Measurements from ENCODE around the gene RBP3. TPM values are rescaled to one million over a fixed set of nuclear protein-coding genes. Genes with fewer than 3 reads are reported as not detected.

The RBP3 gene
- total RNA-seq, 1 donor from 2014 or later: not detected

- Mint-ChIP-seq H3K9me3 (no peaks in the 10 kb centered on the region), H3K36me3 (ENCODE audit: low read depth) (no peaks in the 10 kb centered on the region), H3K27me3 (peaks cover 31% of the 10 kb centered on the region), H3K4me1 (peaks cover 4% of the 10 kb centered on the region), H3K4me3 (no peak overlapping the region), H3K27ac (no peak overlapping the region)
- CTCF ChIA-PET: no interaction called here
- POLR2A ChIA-PET: no interaction called here
- ATAC-seq (ENCODE audit: low read depth): no peak
- no peak for TF ChIP-seq CTCF (IDR thresholded peaks at IDR 0.05)
- no peak for DNase-seq
- intact Hi-C loops (cut with micrococcal nuclease): no loop called here
Measured at GRCh38 chr10:47303105-47303504, 45.1 kb upstream of the RBP3 start.

- ChIA-PET POLR2A (no interaction called here), CTCF (no interaction called here)
- DNase-seq (no peak), ATAC-seq (ENCODE audit: low read depth) (no peak)
- H3K36me3 Mint-ChIP-seq (ENCODE audit: low read depth): no peaks in the 10 kb centered on the region
- H3K27me3 Mint-ChIP-seq: peaks cover 26% of the 10 kb centered on the region
- no peaks in the 10 kb centered on the region for H3K9me3 Mint-ChIP-seq
- no peak for TF ChIP-seq CTCF (IDR thresholded peaks at IDR 0.05)
- H3K27ac Mint-ChIP-seq: no peak overlapping the region
- peaks cover 4% of the 10 kb centered on the region for H3K4me1 Mint-ChIP-seq
- no peak overlapping the region for H3K4me3 Mint-ChIP-seq
- intact Hi-C loops (cut with micrococcal nuclease): no loop called here
Measured at GRCh38 chr10:47303866-47304265, 44.3 kb upstream of the RBP3 start.

GRCh38 chr10:47305566-47305965 is 42.6 kb upstream of the RBP3 start:
- TF ChIP-seq CTCF (IDR thresholded peaks at IDR 0.05): no peak
- Mint-ChIP-seq H3K27ac (no peak overlapping the region), H3K36me3 (ENCODE audit: low read depth) (no peaks in the 10 kb centered on the region), H3K9me3 (no peaks in the 10 kb centered on the region), H3K27me3 (peaks cover 19% of the 10 kb centered on the region), H3K4me1 (peaks cover 4% of the 10 kb centered on the region), H3K4me3 (no peak overlapping the region)
- intact Hi-C loops (cut with micrococcal nuclease): no loop called here
- DNase-seq (no peak), ATAC-seq (ENCODE audit: low read depth) (no peak)
- POLR2A ChIA-PET: no interaction called here
- CTCF ChIA-PET: interaction anchor here (0.5 kb wide), 1 partner anchor 178 kb away, joined by 3 read pairs; the partner anchor contains the start of gene ANXA8

GRCh38 chr10:47306387-47307210 is 41.6 kb upstream of the RBP3 start:
- no peak overlapping the region for H3K27ac Mint-ChIP-seq
- CTCF ChIA-PET: no interaction called here
- intact Hi-C loops (cut with micrococcal nuclease): no loop called here
- no peak overlapping the region for H3K4me3 Mint-ChIP-seq
- TF ChIP-seq CTCF (IDR thresholded peaks at IDR 0.05): no peak
- POLR2A ChIA-PET: no interaction called here
- no peaks in the 10 kb centered on the region for H3K36me3 Mint-ChIP-seq (ENCODE audit: low read depth)
- DNase-seq: no peak
- no peak for ATAC-seq (ENCODE audit: low read depth)
- H3K4me1 Mint-ChIP-seq: no peaks in the 10 kb centered on the region
- no peaks in the 10 kb centered on the region for H3K9me3 Mint-ChIP-seq
- H3K27me3 Mint-ChIP-seq: peaks cover 11% of the 10 kb centered on the region

- Mint-ChIP-seq H3K36me3 (ENCODE audit: low read depth) (no peaks in the 10 kb centered on the region), H3K27me3 (peaks cover 4% of the 10 kb centered on the region), H3K4me1 (no peaks in the 10 kb centered on the region), H3K9me3 (no peaks in the 10 kb centered on the region), H3K27ac (no peak overlapping the region), H3K4me3 (no peak overlapping the region)
- no peak for ATAC-seq (ENCODE audit: low read depth)
- ChIA-PET POLR2A (no interaction called here), CTCF (no interaction called here)
- intact Hi-C loops (cut with micrococcal nuclease): no loop called here
- no peak for TF ChIP-seq CTCF (IDR thresholded peaks at IDR 0.05)
- no peak for DNase-seq
Measured at GRCh38 chr10:47307381-47307780, 40.8 kb upstream of the RBP3 start.
